Kidney (tissue), 14 donors: ENCODE measurements around the gene ANO2. TPM values are rescaled to one million over a fixed set of nuclear protein-coding genes. Genes with fewer than 3 reads are reported as not detected.
A peak's percentile ranks its signal among the peaks of the same experiment; 100 is the strongest.

Experiments
- DNase-seq, 5 donors: peaks; one replicate each; pipeline ENCODE4 v3.0.0-alpha.2; 2013 to 2020
- FAIRE-seq: peaks from 2 replicates; lab custom pipeline; 2012; peaks lifted over from hg19 to GRCh38; lab: Jason Lieb, UNC
- H3K27ac ChIP-seq, 2 donors: one replicate each; pipeline ENCODE4 v1.7.0; 2013; ENCODE audit warnings: low read depth in 2 of 2, low read length in 2 of 2, inconsistent platforms in 1 of 2
- H3K27me3 ChIP-seq: one replicate; pipeline ENCODE4 v1.7.1; 2013; ENCODE audit warnings: low read length, inconsistent platforms; ENCODE audit not compliant: control insufficient read depth, insufficient read depth
- H3K36me3 ChIP-seq, 3 donors: one replicate each; pipeline versions ENCODE4 v1.7.0 to v1.7.1; 2013; ENCODE audit warnings: low read length in 3 of 3, control low read depth in 1 of 3, inconsistent platforms in 1 of 3; ENCODE audit not compliant: insufficient read depth in 3 of 3, control insufficient read depth in 2 of 3
- H3K4me1 ChIP-seq, 3 donors: one replicate each; pipeline versions ENCODE4 v1.7.0 to v1.7.1; 2013; ENCODE audit warnings: low read length in 3 of 3, inconsistent platforms in 1 of 3, low read depth in 1 of 3; ENCODE audit not compliant: control insufficient read depth in 2 of 3, insufficient read depth in 2 of 3
- H3K4me3 ChIP-seq, 3 donors: one replicate each; pipeline versions ENCODE4 v1.7.0 to v1.8.1; 2013; ENCODE audit warnings: low read length in 3 of 3, control low read depth in 1 of 3, inconsistent platforms in 1 of 3
- H3K9ac ChIP-seq, 3 donors: one replicate each; pipeline versions ENCODE4 v1.7.0 to v1.7.1; 2013; ENCODE audit warnings: low read length in 3 of 3, control low read depth in 1 of 3, inconsistent platforms in 1 of 3
- H3K9me3 ChIP-seq, 3 donors: one replicate each; pipeline versions ENCODE4 v1.7.0 to v1.7.1; 2013; ENCODE audit warnings: low read length in 3 of 3, control low read depth in 1 of 3, inconsistent platforms in 1 of 3; ENCODE audit not compliant: control insufficient read depth in 2 of 3, insufficient read depth in 1 of 3
- CTCF ChIP-seq: IDR thresholded peaks from 3 replicates; pipeline ENCODE4 v1.5.1; 2012; ENCODE audit warnings: mild to moderate bottlenecking, moderate library complexity, borderline replicate concordance; ENCODE audit not compliant: insufficient read depth; ENCODE audit errors: extremely low read depth
- intact Hi-C: fragments of 100-400 bp; cut with DNase I; formaldehyde crosslinking; loops from one replicate; pipeline ENCODE4 v1.11.1; 2022
- polyA plus RNA-seq: library from polyadenylated mRNA; stranded (reverse); fragments of 350-450 nt; fragmentation: Illumina TruSeq; extraction: RNeasy Lipid Tissue Mini Kit (QIAGEN cat#74804); gene quantifications from one replicate; pipeline ENCODE4 v1.2.3, GENCODE V29; 2014; ENCODE audit warnings: low read depth, low replicate concordance; ENCODE audit not compliant: insufficient read depth
- total RNA-seq: library from RNA; stranded (reverse); fragmentation: NEBNext Ultra II Directional; extraction: Animal tissue kit (Norgen Biotek cat#: 25700); gene quantifications from one replicate; pipeline ENCODE4 v1.2.1, GENCODE V29; 2021
- donor health status: control.
- donor health status: control.
- donor health status: control.
- donor health status: control.
- donor health status: control.
- donor health status: DM: yes; HTN: yes; CAD: no.
- donor health status: Normal renal cell carcinoma (clear cell type).

The ANO2 gene
- total and polyA plus RNA-seq, 2 donors from 2014 or later = 0.34 to 4.4 TPM

- no peaks in the 10 kb centered on the region for H3K36me3 ChIP-seq
- intact Hi-C loops = no loop called here
- FAIRE-seq = no peak
Measured at GRCh38 chr12:5581616-5582015, 363.4 kb downstream of the ANO2 start.

GRCh38 chr12:5581019-5581418 is 364.0 kb downstream of the ANO2 start:
- no peak overlapping the region for H3K27ac ChIP-seq
- H3K36me3 ChIP-seq = no peaks in the 10 kb centered on the region
- no peaks in the 10 kb centered on the region for H3K9me3 ChIP-seq
- no peak overlapping the region for H3K4me3 ChIP-seq
- H3K9ac ChIP-seq = no peak overlapping the region
- peaks cover 0 to 5% (median 0%) of the 10 kb centered on the region in 3 donors for H3K4me1 ChIP-seq
- no peak for FAIRE-seq
- no peak for TF ChIP-seq CTCF
- intact Hi-C loops = no loop called here
- DNase-seq = peak in 1 of 5 donors; percentile 31
- H3K27me3 ChIP-seq = no peaks in the 10 kb centered on the region

More at GRCh38 chr12:5581616-5582015, 363.4 kb downstream of the ANO2 start:
- H3K4me1 ChIP-seq = peaks cover 0 to 5% (median 0%) of the 10 kb centered on the region in 3 donors
- no peaks in the 10 kb centered on the region for H3K9me3 ChIP-seq
- peak in 1 of 5 donors; percentile 35 for DNase-seq
- no peak overlapping the region for H3K9ac ChIP-seq
- TF ChIP-seq CTCF = no peak
- no peak overlapping the region for H3K4me3 ChIP-seq
- H3K27ac ChIP-seq = no peak overlapping the region
- H3K27me3 ChIP-seq = no peaks in the 10 kb centered on the region

- no peak for FAIRE-seq
- no peak for TF ChIP-seq CTCF
- Histone ChIP-seq H3K4me3 (no peak overlapping the region), H3K9me3 (no peaks in the 10 kb centered on the region), H3K9ac (no peak overlapping the region), H3K4me1 (peaks cover 0 to 5% (median 0%) of the 10 kb centered on the region in 3 donors), H3K27ac (no peak overlapping the region), H3K36me3 (no peaks in the 10 kb centered on the region), H3K27me3 (no peaks in the 10 kb centered on the region)
- intact Hi-C loops = no loop called here
- DNase-seq = no peak
Measured at GRCh38 chr12:5578775-5579174, 366.3 kb downstream of the ANO2 start.

- no peak for DNase-seq
- Histone ChIP-seq H3K9me3 (no peaks in the 10 kb centered on the region), H3K36me3 (no peaks in the 10 kb centered on the region), H3K4me1 (peaks cover 0 to 5% (median 0%) of the 10 kb centered on the region in 3 donors), H3K9ac (no peak overlapping the region), H3K27ac (no peak overlapping the region), H3K27me3 (no peaks in the 10 kb centered on the region), H3K4me3 (no peak overlapping the region)
- FAIRE-seq = no peak
- TF ChIP-seq CTCF = no peak
- intact Hi-C loops = no loop called here
Measured at GRCh38 chr12:5577741-5578140, 367.3 kb downstream of the ANO2 start.
